WERI-Rb-1 (cell line): ENCODE results near the gene TAAR9.
"Not testable (repeated sequence)": the region's sequence is repeated elsewhere in the genome, so short reads cannot be mapped to it uniquely, and the experiment has no call there.

ENCODE experiments used
- DNase-seq: peaks from one replicate; pipeline ENCODE4 v3.0.0-alpha.2; 2020
- H3K27ac ChIP-seq: fragments of 250-450 bp; sonication (Bioruptor Pico); 2 replicates; pipeline ENCODE4 v1.5.1; 2020; ENCODE audit warnings: mild to moderate bottlenecking, moderate library complexity
- H3K27me3 ChIP-seq: fragments of 250-450 bp; sonication (Bioruptor Pico); 2 replicates; pipeline ENCODE4 v1.5.1; 2021; ENCODE audit warnings: mild to moderate bottlenecking, low read depth, moderate library complexity; ENCODE audit not compliant: insufficient read depth, severe bottlenecking
- H3K36me3 ChIP-seq: fragments of 250-450 bp; sonication (Bioruptor Pico); 2 replicates; pipeline ENCODE4 v1.5.1; 2020; ENCODE audit warnings: mild to moderate bottlenecking, moderate library complexity
- H3K4me3 ChIP-seq: 2 replicates; pipeline ENCODE4 v1.5.1; 2011; ENCODE audit warnings: low read depth, mild to moderate bottlenecking, control low read depth, low read length
- H3K9me3 ChIP-seq: fragments of 250-450 bp; sonication (Bioruptor Pico); 2 replicates; pipeline ENCODE4 v1.5.1; 2021; ENCODE audit warnings: mild to moderate bottlenecking, moderate library complexity; ENCODE audit not compliant: severe bottlenecking
- CTCF ChIP-seq: IDR thresholded peaks from 2 replicates; pipeline ENCODE4 v1.5.1; 2011; ENCODE audit warnings: low read depth, mild to moderate bottlenecking, control low read depth, inconsistent platforms, low read length

Gene TAAR9

GRCh38 chr6:132537145-132537544 lies 932 bp upstream of the TAAR9 start:
- no peaks in the 10 kb centered on the region for H3K36me3 ChIP-seq

GRCh38 chr6:132544826-132545225 lies 6.7 kb downstream of the TAAR9 start:
- no peak for TF ChIP-seq CTCF
- no peak overlapping the region for H3K27ac ChIP-seq
- DNase-seq: no peak
- no peak overlapping the region for H3K4me3 ChIP-seq
- H3K27me3 ChIP-seq: peaks cover 74% of the 10 kb centered on the region
- no peaks in the 10 kb centered on the region for H3K9me3 ChIP-seq
- no peaks in the 10 kb centered on the region for H3K36me3 ChIP-seq

More at GRCh38 chr6:132537145-132537544, 932 bp upstream of the TAAR9 start:
- Histone ChIP-seq H3K27ac (no peak overlapping the region), H3K27me3 (peaks cover 68% of the 10 kb centered on the region), H3K4me3 (no peak overlapping the region), H3K9me3 (no peaks in the 10 kb centered on the region)
- no peak for DNase-seq
- no peak for TF ChIP-seq CTCF

- Histone ChIP-seq H3K9me3 (no peaks in the 10 kb centered on the region), H3K27ac (no peak overlapping the region), H3K36me3 (no peaks in the 10 kb centered on the region), H3K4me3 (no peak overlapping the region), H3K27me3 (peaks cover 71% of the 10 kb centered on the region)
- no peak for TF ChIP-seq CTCF
- DNase-seq: no peak
Measured at GRCh38 chr6:132548746-132549463, 10.8 kb downstream of the TAAR9 start.

GRCh38 chr6:132551214-132551613 lies 13.1 kb downstream of the TAAR9 start:
- H3K27ac ChIP-seq: no peak overlapping the region
- no peak for DNase-seq
- no peaks in the 10 kb centered on the region for H3K36me3 ChIP-seq
- H3K4me3 ChIP-seq: no peak overlapping the region
- TF ChIP-seq CTCF: no peak
- no peaks in the 10 kb centered on the region for H3K9me3 ChIP-seq
- peaks cover 63% of the 10 kb centered on the region for H3K27me3 ChIP-seq

GRCh38 chr6:132552372-132552771 lies 14.3 kb downstream of the TAAR9 start, which contains the start of gene TAAR8:
TAAR8 (plus strand) TSS chr6:132552672; CDS start chr6:132552693, 21 bp downstream.
- DNase-seq: no peak
- TF ChIP-seq CTCF: no peak
- H3K27me3 ChIP-seq: peaks cover 60% of the 10 kb centered on the region

GRCh38 chr6:132560087-132560486 lies 22.0 kb downstream of the TAAR9 start:
- DNase-seq, H3K9me3 ChIP-seq, H3K36me3 ChIP-seq, H3K4me3 ChIP-seq, H3K27ac ChIP-seq: not testable (repeated sequence)
- H3K27me3 ChIP-seq: peaks cover 65% of the 10 kb centered on the region

More at GRCh38 chr6:132552372-132552771, 14.3 kb downstream of the TAAR9 start, which contains the start of gene TAAR8:
- Histone ChIP-seq H3K4me3 (no peak within 1 kb of the TSS), H3K9me3 (no peaks in the 10 kb centered on the region), H3K36me3 (no peaks in the 10 kb centered on the region), H3K27ac (no peak within 1 kb of the TSS)
